Cardiac muscle cell (in vitro differentiated cells and primary cell): ENCODE measurements around the gene GREM2. TPM values are rescaled to one million over a fixed set of nuclear protein-coding genes. Genes with fewer than 3 reads are reported as not detected.

Experiments used
- DNase-seq, 2 donors: peaks; one replicate each; pipeline versions ENCODE4 v3.0.0 to v3.0.0-alpha.2; 2010 to 2017; ENCODE audit warnings: low read depth in 1 of 2, low spot score in 1 of 2
- H3K27ac ChIP-seq: fragments of 200-600 bp; sonication (generic); 2 replicates; pipeline ENCODE4 v1.5.1; 2016
- H3K27me3 ChIP-seq: fragments of 200-600 bp; sonication (generic); 2 replicates; pipeline ENCODE4 v1.6.0; 2016; ENCODE audit warnings: control low read depth
- H3K36me3 ChIP-seq: fragments of 200-600 bp; sonication (generic); 2 replicates; pipeline ENCODE4 v1.5.1; 2016; ENCODE audit warnings: control low read depth
- H3K4me1 ChIP-seq: fragments of 200-600 bp; sonication (generic); 2 replicates; pipeline ENCODE4 v1.8.1; 2017; ENCODE audit warnings: low read depth, mild to moderate bottlenecking, mixed run types
- H3K4me3 ChIP-seq: fragments of 200-600 bp; sonication (generic); 2 replicates; pipeline ENCODE4 v1.5.1; 2016; ENCODE audit warnings: mild to moderate bottlenecking
- H3K9me3 ChIP-seq: fragments of 200-600 bp; sonication (generic); 2 replicates; pipeline ENCODE4 v1.5.1; 2017; ENCODE audit warnings: low read depth, mild to moderate bottlenecking, control low read depth
- CTCF ChIP-seq: IDR thresholded peaks from 2 replicates; pipeline ENCODE4 v1.5.1; 2012; ENCODE audit warnings: low read depth, mild to moderate bottlenecking, low read length
- polyA plus RNA-seq: library from polyadenylated mRNA; unstranded; fragments of >200 nt; fragmentation: Nextera tagmentation; extraction: Ambion mirVana; gene quantifications from 2 replicates; pipeline ENCODE4 v1.2.1, GENCODE V29; 2016
- total RNA-seq: library from RNA; depleted of rRNA; stranded (reverse); fragments of >200 nt; gene quantifications from 2 replicates; pipeline ENCODE4 v1.2.3, GENCODE V29; 2016

Gene GREM2
- total and polyA plus RNA-seq, 2 experiments from 2014 or later, result 10.5 to 17.2 TPM

GRCh38 chr1:240467895-240468294, 144.1 kb downstream of the GREM2 start:
- no peak for TF ChIP-seq CTCF
- DNase-seq, result no peak

GRCh38 chr1:240466509-240466908, 145.4 kb downstream of the GREM2 start:
- Histone ChIP-seq H3K4me1 (peaks cover 23% of the 10 kb centered on the region), H3K4me3 (no peak overlapping the region), H3K27me3 (no peaks in the 10 kb centered on the region), H3K9me3 (no peaks in the 10 kb centered on the region), H3K27ac (no peak overlapping the region), H3K36me3 (no peaks in the 10 kb centered on the region)
- TF ChIP-seq CTCF, result no peak
- no peak for DNase-seq

More at GRCh38 chr1:240467895-240468294, 144.1 kb downstream of the GREM2 start:
- H3K4me3 ChIP-seq, result no peak overlapping the region
- H3K9me3 ChIP-seq, result no peaks in the 10 kb centered on the region
- peaks cover 23% of the 10 kb centered on the region for H3K4me1 ChIP-seq
- no peaks in the 10 kb centered on the region for H3K36me3 ChIP-seq
- H3K27me3 ChIP-seq, result no peaks in the 10 kb centered on the region
- H3K27ac ChIP-seq, result no peak overlapping the region

- peak; percentile 23 to 51 for DNase-seq
- H3K36me3 ChIP-seq, result no peaks in the 10 kb centered on the region
- no peak overlapping the region for H3K4me3 ChIP-seq
- H3K27me3 ChIP-seq, result no peaks in the 10 kb centered on the region
- no peak for TF ChIP-seq CTCF
- H3K27ac ChIP-seq, result peak overlapping the region; percentile 38
- H3K4me1 ChIP-seq, result peaks cover 23% of the 10 kb centered on the region
- no peaks in the 10 kb centered on the region for H3K9me3 ChIP-seq
Observed at GRCh38 chr1:240465531-240465940, 146.4 kb downstream of the GREM2 start.

GRCh38 chr1:240464099-240464498, 147.9 kb downstream of the GREM2 start:
- Histone ChIP-seq H3K36me3 (no peaks in the 10 kb centered on the region), H3K9me3 (no peaks in the 10 kb centered on the region), H3K27ac (no peak overlapping the region), H3K4me3 (no peak overlapping the region), H3K4me1 (peaks cover 23% of the 10 kb centered on the region), H3K27me3 (no peaks in the 10 kb centered on the region)
- TF ChIP-seq CTCF, result no peak
- DNase-seq, result no peak

GRCh38 chr1:240462766-240463395, 149.1 kb downstream of the GREM2 start:
- Histone ChIP-seq H3K9me3 (no peaks in the 10 kb centered on the region), H3K27me3 (no peaks in the 10 kb centered on the region), H3K4me1 (peaks cover 23% of the 10 kb centered on the region), H3K36me3 (no peaks in the 10 kb centered on the region), H3K4me3 (no peak overlapping the region), H3K27ac (no peak overlapping the region)
- peak in 1 of 2 donors; percentile 13 for DNase-seq
- no peak for TF ChIP-seq CTCF
